Stimulated activated CD4-positive, alpha-beta T cell treated with anti-CD3 and anti-CD28 coated beads, Interleukin-2, amount 100 ng/mL, for 24 hours (primary cell): ENCODE results near the gene PIK3CB.
A peak's percentile ranks its signal among the peaks of the same experiment; 100 is the strongest.
"Not testable (repeated sequence)": the region's sequence is repeated elsewhere in the genome, so short reads cannot be mapped to it uniquely, and the experiment has no call there.

ENCODE experiments used
- DNase-seq, 2 donors: peaks; one replicate each; pipeline ENCODE4 v3.0.0-alpha.2; 2020

The PIK3CB gene

GRCh38 chr3:138675393-138675792 lies 159.3 kb downstream of the PIK3CB start:
- no peak for DNase-seq

- no peak for DNase-seq
Measured at GRCh38 chr3:138673641-138674530, 160.8 kb downstream of the PIK3CB start.

- DNase-seq = no peak
Measured at GRCh38 chr3:138670407-138670806, 164.3 kb downstream of the PIK3CB start.

GRCh38 chr3:138668107-138668506 lies 166.6 kb downstream of the PIK3CB start:
- no peak for DNase-seq

GRCh38 chr3:138657508-138657907 lies 177.2 kb downstream of the PIK3CB start:
- DNase-seq = no peak

- DNase-seq = peak in 1 of 2 donors; percentile 1
Measured at GRCh38 chr3:138653567-138653966, 181.2 kb downstream of the PIK3CB start.

GRCh38 chr3:138649134-138649533 lies 185.6 kb downstream of the PIK3CB start:
- no peak for DNase-seq

GRCh38 chr3:138646513-138646912 lies 188.2 kb downstream of the PIK3CB start:
- DNase-seq = no peak

- no peak for DNase-seq
Measured at GRCh38 chr3:138646008-138646407, 188.7 kb downstream of the PIK3CB start.

GRCh38 chr3:138642927-138643253 lies 191.8 kb downstream of the PIK3CB start:
- no peak for DNase-seq

- no peak for DNase-seq
Measured at GRCh38 chr3:138642226-138642926, 192.4 kb downstream of the PIK3CB start.

GRCh38 chr3:138640537-138640936 lies 194.2 kb downstream of the PIK3CB start:
- DNase-seq = no peak

- DNase-seq = no peak
Measured at GRCh38 chr3:138638641-138639040, 196.1 kb downstream of the PIK3CB start.

- no peak for DNase-seq
Measured at GRCh38 chr3:138629526-138629925, 205.2 kb downstream of the PIK3CB start.

GRCh38 chr3:138625707-138626365 lies 208.9 kb downstream of the PIK3CB start:
- DNase-seq = no peak

- no peak for DNase-seq
Measured at GRCh38 chr3:138624518-138624917, 210.2 kb downstream of the PIK3CB start.

GRCh38 chr3:138620431-138620830 lies 214.3 kb downstream of the PIK3CB start:
- no peak for DNase-seq

- no peak for DNase-seq
Measured at GRCh38 chr3:138615462-138615861, 219.3 kb downstream of the PIK3CB start.

- DNase-seq = no peak
Measured at GRCh38 chr3:138609898-138610266, 224.8 kb downstream of the PIK3CB start.

GRCh38 chr3:138608322-138609135 lies 226.2 kb downstream of the PIK3CB start, which contains the start of gene FAIM:
Gene FAIM (plus strand): TSS chr3:138608771. CDS start chr3:138619727, 10,956 bp downstream.
- DNase-seq = peak; percentile 65 to 68

- DNase-seq = not testable (repeated sequence)
Measured at GRCh38 chr3:138604106-138604595, 230.6 kb downstream of the PIK3CB start.
